Measurements from ENCODE around the gene SERPINA3. TPM values are rescaled to one million over a fixed set of nuclear protein-coding genes. Genes with fewer than 3 reads are reported as not detected.

The SERPINA3 gene
- total and polyA plus RNA-seq, 2 of the 8 experiments (the other 6 are each of a cell fraction or from before 2014, with no cell fraction given): not detected

GRCh38 chr14:94597788-94598187, 14.4 kb upstream of the SERPINA3 start:
- H3K4me3 ChIP-seq (ENCODE audit: extremely low read depth in 1 of 4, insufficient read depth in 2 of 4, low read depth in 3 of 4, low read length in 4 of 4): no peak overlapping the region
- POLR2A ChIA-PET (ENCODE audit: partially characterized antibody): interaction anchor here (1.1 kb wide), 1 partner anchor 24 kb away, joined by 3 read pairs; no protein-coding TSS in a partner anchor
- H3K4me2 ChIP-seq (ENCODE audit: insufficient read depth in 1 of 2, low read depth in 2 of 2, low read length in 2 of 2): no peak overlapping the region
- H3K36me3 ChIP-seq (ENCODE audit: control insufficient read depth in 2 of 4, insufficient read depth in 4 of 4, low read length in 3 of 4): no peaks in the 10 kb centered on the region
- H2BK20ac ChIP-seq (ENCODE audit: low read length): no peak overlapping the region
- H3K4me1 ChIP-seq (replicated peaks in 1 of 4; ENCODE audit: control insufficient read depth in 3 of 4, insufficient read depth in 4 of 4, low read length in 3 of 4): peaks cover 0 to 7% (median 4%) of the 10 kb centered on the region in 4 experiments; a peak in 5 of 7 replicates
- H4K91ac ChIP-seq (replicated peaks; ENCODE audit: insufficient read length, low read length): no peak overlapping the region
- no peaks in the 10 kb centered on the region for H4K20me1 ChIP-seq (replicated peaks in 1 of 2; ENCODE audit: control insufficient read depth in 1 of 2, insufficient read depth in 2 of 2, low read length in 2 of 2)
- H2BK120ac ChIP-seq (replicated peaks; ENCODE audit: low read depth, low read length): no peak overlapping the region
- H3K79me1 ChIP-seq (ENCODE audit: low read depth, low read length): no peaks in the 10 kb centered on the region
- H3K56ac ChIP-seq (replicated peaks; ENCODE audit: insufficient read length, low read depth, low read length): no peak overlapping the region
- no peak overlapping the region for H3K27ac ChIP-seq (ENCODE audit: low read depth, low read length)
- H3K23me2 ChIP-seq (ENCODE audit: low read depth, low read length): no peaks in the 10 kb centered on the region; the same call in 1 of the 2 replicates
- no peak overlapping the region for H3K18ac ChIP-seq (ENCODE audit: extremely low read depth, low read length)
- H2BK5ac ChIP-seq (ENCODE audit: low read depth, low read length): no peak overlapping the region
- 98% methylated on average over 5 of the region's 5 CpGs; no CpG with 5 or more reads in 1 of the 2 experiments for WGBS, 2 experiments (ENCODE audit: extremely low coverage in 1 of 2, insufficient coverage in 1 of 2, insufficient read length in 1 of 2, insufficient replicate concordance in 2 of 2, low coverage in 1 of 2, low lambda C conversion rate in 2 of 2, missing lambda C conversion rate in 1 of 2)
- H3K27me3 ChIP-seq (replicated peaks in 1 of 4; ENCODE audit: control insufficient read depth in 3 of 4, extremely low read depth in 1 of 4, insufficient read depth in 3 of 4, low read length in 3 of 4): no peaks in the 10 kb centered on the region
- H3K9me3 ChIP-seq (ENCODE audit: insufficient read depth in 2 of 2, low read depth in 1 of 2, low read length in 1 of 2): no peaks in the 10 kb centered on the region
- H3K4ac ChIP-seq (replicated peaks; ENCODE audit: insufficient read length, low read depth, low read length): no peak overlapping the region
- H4K8ac ChIP-seq (ENCODE audit: extremely low read depth, insufficient read depth, low read length): no peak overlapping the region
- CTCF ChIA-PET (ENCODE audit: partially characterized antibody): interaction anchor here (0.6 to 2.4 kb wide), 6 partner anchors 13 to 124 kb away, joined by 3 to 13 read pairs (median 3); no protein-coding TSS in a partner anchor
- TF ChIP-seq NANOG (IDR thresholded peaks at IDR 0.05; ENCODE audit: insufficient read depth, low read depth, low read length, poor library complexity, severe bottlenecking) (no peak), FOSL1 (IDR thresholded peaks at IDR 0.05; ENCODE audit: insufficient read depth, low read depth, low read length) (no peak), CHD2 (IDR thresholded peaks at IDR 0.05; ENCODE audit: low read length) (no peak), RNF2 (IDR thresholded peaks at IDR 0.05; ENCODE audit: borderline replicate concordance, low read depth, low read length, missing control alignments, poor library complexity, severe bottlenecking) (no peak), NRF1 (IDR thresholded peaks at IDR 0.05; ENCODE audit: low read depth, low read length) (no peak), MAX (IDR thresholded peaks at IDR 0.05) (no peak)
- TF ChIP-seq, protein P1, sequence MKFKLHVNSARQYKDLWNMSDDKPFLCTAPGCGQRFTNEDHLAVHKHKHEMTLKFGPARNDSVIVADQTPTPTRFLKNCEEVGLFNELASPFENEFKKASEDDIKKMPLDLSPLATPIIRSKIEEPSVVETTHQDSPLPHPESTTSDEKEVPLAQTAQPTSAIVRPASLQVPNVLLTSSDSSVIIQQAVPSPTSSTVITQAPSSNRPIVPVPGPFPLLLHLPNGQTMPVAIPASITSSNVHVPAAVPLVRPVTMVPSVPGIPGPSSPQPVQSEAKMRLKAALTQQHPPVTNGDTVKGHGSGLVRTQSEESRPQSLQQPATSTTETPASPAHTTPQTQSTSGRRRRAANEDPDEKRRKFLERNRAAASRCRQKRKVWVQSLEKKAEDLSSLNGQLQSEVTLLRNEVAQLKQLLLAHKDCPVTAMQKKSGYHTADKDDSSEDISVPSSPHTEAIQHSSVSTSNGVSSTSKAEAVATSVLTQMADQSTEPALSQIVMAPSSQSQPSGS (IDR thresholded peaks at IDR 0.05; ENCODE audit: low read length): no peak
- FAIRE-seq (no peak), DNase-seq (ENCODE audit: low read depth in 1 of 2, low spot score in 2 of 2) (no peak)
- H4K5ac ChIP-seq (ENCODE audit: insufficient read length, low read depth, low read length): no peak overlapping the region
- H3K9ac ChIP-seq (replicated peaks in 1 of 4; ENCODE audit: extremely low read depth in 1 of 4, low read depth in 3 of 4, low read length in 3 of 4): no peak overlapping the region
- H2BK12ac ChIP-seq (ENCODE audit: low read depth, low read length): no peak overlapping the region
- no peak overlapping the region for H3K14ac ChIP-seq (ENCODE audit: insufficient read length)
- no peaks in the 10 kb centered on the region for H3K79me2 ChIP-seq (ENCODE audit: control insufficient read depth in 1 of 2, insufficient read depth in 2 of 2, low read length in 2 of 2)
- H2BK15ac ChIP-seq (ENCODE audit: low read length): peak overlapping the region; percentile 29; the same call in 1 of the 2 replicates
- no peak overlapping the region for H2AFZ ChIP-seq (ENCODE audit: low read length)
- H3K23ac ChIP-seq (ENCODE audit: insufficient read length): no peak overlapping the region
- no peak overlapping the region for H2AK5ac ChIP-seq (ENCODE audit: low read depth, low read length)
